Heart left ventricle (tissue), 13 donors: ENCODE results near the gene DMD.

Source experiments
- POLR2A ChIP-seq, 2 donors: fragments of 450-650 bp; IDR thresholded peaks; one replicate each; pipeline ENCODE4 v1.6.1; 2017; ENCODE audit warnings: antibody characterized with exemption in 2 of 2, mild to moderate bottlenecking in 2 of 2, moderate library complexity in 2 of 2
- TF ChIP-seq, protein P1 (sequence below), 12 donors: fragments of 200-600 bp; sonication (generic) in 4 of 12; IDR thresholded peaks; one replicate each; pipeline versions ENCODE4 v1.5.0 to v1.8.0; 2018 to 2022; ENCODE audit warnings: antibody characterized with exemption in 12 of 12, mild to moderate bottlenecking in 5 of 12
- donor health status: ischemic (EF 13 %, LVEDD 7.1; RV severe dilation, severe dysfunction).
- donor health status: DM: no; HTN: yes; CAD: no.
- donor health status: DM: no; HTN: no; CAD: no.
- donor health status: ischemic (EF 25% LVEDD 6.9; RV normal size, moderate dysfunction).
- donor health status: ischemic (EF 25% LVEDD 5.7; RV mildly dilated, moderate dysfunction).
- donor health status: ischemic (EF 35%, LVEDD 5.7; RV mildly dilated, moderate dysfunction).
- donor health status: nonischemic (EF 11% LVEDD 7.7; RV severe dilation, severe dysfunction).
- donor health status: DM: yes; HTN: yes; CAD: no.
- donor health status: PGD.
- donor health status: ischemic (EF 29% LVEDD 5.4; RV normal size, mild dysfunction).
- donor health status: nonischemic (EF 23%, LVEDD 6.1; RV moderate dilation, normal function).

DNA sequence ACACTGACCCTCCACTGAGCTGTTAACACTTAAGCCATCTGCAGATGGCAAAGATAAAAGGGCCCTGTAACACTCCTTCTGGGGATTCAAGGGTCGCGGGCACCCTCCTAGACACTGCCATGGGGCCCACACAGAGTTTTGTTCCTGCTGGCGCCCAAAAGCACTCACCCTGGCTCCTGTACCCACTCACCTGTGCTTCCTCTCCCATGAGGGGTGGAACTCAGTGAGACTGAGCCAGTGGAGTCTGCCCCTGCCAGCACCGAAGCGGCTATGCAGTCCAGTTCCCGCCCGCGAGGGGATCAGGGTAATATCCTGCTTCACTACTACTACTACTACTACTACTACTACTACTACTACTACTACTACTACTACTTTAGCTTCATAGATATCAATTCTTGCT is 1827.4 kb downstream of the DMD start:
- TF ChIP-seq, protein P1, sequence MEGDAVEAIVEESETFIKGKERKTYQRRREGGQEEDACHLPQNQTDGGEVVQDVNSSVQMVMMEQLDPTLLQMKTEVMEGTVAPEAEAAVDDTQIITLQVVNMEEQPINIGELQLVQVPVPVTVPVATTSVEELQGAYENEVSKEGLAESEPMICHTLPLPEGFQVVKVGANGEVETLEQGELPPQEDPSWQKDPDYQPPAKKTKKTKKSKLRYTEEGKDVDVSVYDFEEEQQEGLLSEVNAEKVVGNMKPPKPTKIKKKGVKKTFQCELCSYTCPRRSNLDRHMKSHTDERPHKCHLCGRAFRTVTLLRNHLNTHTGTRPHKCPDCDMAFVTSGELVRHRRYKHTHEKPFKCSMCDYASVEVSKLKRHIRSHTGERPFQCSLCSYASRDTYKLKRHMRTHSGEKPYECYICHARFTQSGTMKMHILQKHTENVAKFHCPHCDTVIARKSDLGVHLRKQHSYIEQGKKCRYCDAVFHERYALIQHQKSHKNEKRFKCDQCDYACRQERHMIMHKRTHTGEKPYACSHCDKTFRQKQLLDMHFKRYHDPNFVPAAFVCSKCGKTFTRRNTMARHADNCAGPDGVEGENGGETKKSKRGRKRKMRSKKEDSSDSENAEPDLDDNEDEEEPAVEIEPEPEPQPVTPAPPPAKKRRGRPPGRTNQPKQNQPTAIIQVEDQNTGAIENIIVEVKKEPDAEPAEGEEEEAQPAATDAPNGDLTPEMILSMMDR (IDR thresholded peaks at IDR 0.05) = no peak
- TF ChIP-seq POLR2A (IDR thresholded peaks at IDR 0.05) = no peak
